ENCODE results near the gene ARHGAP6.

Gene ARHGAP6

DNA sequence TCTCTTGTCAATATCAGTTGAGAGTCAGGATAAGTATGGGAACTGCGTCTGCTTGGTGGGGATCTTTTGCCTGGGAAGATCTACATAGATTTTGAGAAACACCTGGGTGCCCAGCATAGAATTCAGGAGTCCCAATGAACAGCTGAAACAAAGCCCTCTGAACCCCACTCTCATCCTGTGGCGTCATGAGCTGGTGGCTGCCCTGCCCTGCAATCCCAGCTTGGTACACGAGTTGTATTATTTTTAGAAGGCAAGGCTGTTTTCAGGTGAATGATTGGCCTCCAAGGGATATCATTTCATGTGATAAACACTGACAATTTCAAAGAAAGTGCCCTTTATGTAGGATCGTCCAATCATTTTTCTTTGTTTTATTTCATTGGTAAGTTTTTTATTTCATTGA lies 493.8 kb downstream of the ARHGAP6 start:
- H3K27ac ChIP-seq (ENCODE audit: low read depth, low read length): no peak overlapping the region
- H3K9me3 ChIP-seq (ENCODE audit: control insufficient read depth in 1 of 2, low read length in 2 of 2): no peaks in the 10 kb centered on the region
- H3K4me1 ChIP-seq (ENCODE audit: control insufficient read depth in 1 of 2, insufficient read depth in 2 of 2, low read length in 2 of 2): no peaks in the 10 kb centered on the region
- H3K36me3 ChIP-seq (ENCODE audit: control insufficient read depth in 1 of 2, insufficient read depth in 2 of 2, low read length in 2 of 2): no peaks in the 10 kb centered on the region
- H3K9ac ChIP-seq (ENCODE audit: low read depth in 1 of 2, low read length in 2 of 2): no peak overlapping the region
- H3K4me3 ChIP-seq (ENCODE audit: low read depth in 1 of 2, low read length in 2 of 2): no peak overlapping the region
- H3K27me3 ChIP-seq (ENCODE audit: control insufficient read depth in 1 of 2, insufficient read depth in 2 of 2, low read length in 2 of 2): no peaks in the 10 kb centered on the region

DNA sequence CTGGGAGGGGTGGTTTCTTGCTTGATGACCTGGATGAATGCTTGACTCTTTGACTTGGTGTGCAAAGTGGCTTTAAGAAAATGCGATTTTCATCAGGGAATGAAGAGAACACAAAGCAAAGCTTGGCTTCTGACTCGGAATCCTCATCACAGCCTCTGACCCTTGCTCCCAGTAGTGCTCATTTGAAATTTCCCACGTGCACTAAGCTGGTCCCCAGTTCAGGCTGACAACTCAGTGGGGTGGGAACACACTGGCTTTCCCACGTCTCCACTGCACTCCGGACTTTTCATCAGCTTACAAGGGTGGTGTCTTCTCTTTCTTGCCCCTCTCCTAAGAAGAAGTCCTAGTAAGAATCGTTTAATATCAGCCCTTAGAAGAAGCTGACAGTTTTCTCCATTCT lies 501.3 kb downstream of the ARHGAP6 start:
- no peaks in the 10 kb centered on the region for H3K4me1 ChIP-seq (ENCODE audit: control insufficient read depth in 1 of 2, insufficient read depth in 2 of 2, low read length in 2 of 2)
- no peaks in the 10 kb centered on the region for H3K27me3 ChIP-seq (ENCODE audit: control insufficient read depth in 1 of 2, insufficient read depth in 2 of 2, low read length in 2 of 2)
- no peaks in the 10 kb centered on the region for H3K9me3 ChIP-seq (ENCODE audit: control insufficient read depth in 1 of 2, low read length in 2 of 2)
- no peaks in the 10 kb centered on the region for H3K36me3 ChIP-seq (ENCODE audit: control insufficient read depth in 1 of 2, insufficient read depth in 2 of 2, low read length in 2 of 2)
- H3K27ac ChIP-seq (ENCODE audit: low read depth, low read length): no peak overlapping the region
- no peak overlapping the region for H3K4me3 ChIP-seq (ENCODE audit: low read depth in 1 of 2, low read length in 2 of 2)
- H3K9ac ChIP-seq (ENCODE audit: low read depth in 1 of 2, low read length in 2 of 2): no peak overlapping the region

DNA sequence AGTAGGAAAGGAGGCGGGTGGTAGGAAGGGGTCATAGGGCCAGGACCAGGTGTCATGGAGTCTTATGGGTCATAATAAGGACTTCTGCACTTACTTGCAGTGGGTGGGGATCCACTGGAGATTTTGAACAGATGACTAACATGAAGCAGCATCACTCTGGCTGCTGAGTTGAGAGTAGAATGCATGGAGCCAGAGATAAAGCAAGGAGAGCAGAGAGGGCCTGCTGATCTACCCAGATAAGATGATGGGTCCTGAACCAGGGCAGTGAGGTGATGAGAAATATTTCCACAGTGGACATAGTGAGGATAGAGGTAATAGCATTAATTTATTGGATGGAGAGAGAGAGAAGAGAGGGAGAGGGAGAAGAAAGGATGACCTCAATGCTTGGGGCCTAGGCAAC lies 506.6 kb downstream of the ARHGAP6 start:
- Histone ChIP-seq H3K27ac (ENCODE audit: low read depth, low read length) (no peak overlapping the region), H3K4me1 (ENCODE audit: control insufficient read depth in 1 of 2, insufficient read depth in 2 of 2, low read length in 2 of 2) (no peaks in the 10 kb centered on the region), H3K4me3 (ENCODE audit: low read depth in 1 of 2, low read length in 2 of 2) (no peak overlapping the region), H3K9me3 (ENCODE audit: control insufficient read depth in 1 of 2, low read length in 2 of 2) (no peaks in the 10 kb centered on the region), H3K36me3 (ENCODE audit: control insufficient read depth in 1 of 2, insufficient read depth in 2 of 2, low read length in 2 of 2) (no peaks in the 10 kb centered on the region), H3K9ac (ENCODE audit: low read depth in 1 of 2, low read length in 2 of 2) (no peak overlapping the region), H3K27me3 (ENCODE audit: control insufficient read depth in 1 of 2, insufficient read depth in 2 of 2, low read length in 2 of 2) (no peaks in the 10 kb centered on the region)

DNA sequence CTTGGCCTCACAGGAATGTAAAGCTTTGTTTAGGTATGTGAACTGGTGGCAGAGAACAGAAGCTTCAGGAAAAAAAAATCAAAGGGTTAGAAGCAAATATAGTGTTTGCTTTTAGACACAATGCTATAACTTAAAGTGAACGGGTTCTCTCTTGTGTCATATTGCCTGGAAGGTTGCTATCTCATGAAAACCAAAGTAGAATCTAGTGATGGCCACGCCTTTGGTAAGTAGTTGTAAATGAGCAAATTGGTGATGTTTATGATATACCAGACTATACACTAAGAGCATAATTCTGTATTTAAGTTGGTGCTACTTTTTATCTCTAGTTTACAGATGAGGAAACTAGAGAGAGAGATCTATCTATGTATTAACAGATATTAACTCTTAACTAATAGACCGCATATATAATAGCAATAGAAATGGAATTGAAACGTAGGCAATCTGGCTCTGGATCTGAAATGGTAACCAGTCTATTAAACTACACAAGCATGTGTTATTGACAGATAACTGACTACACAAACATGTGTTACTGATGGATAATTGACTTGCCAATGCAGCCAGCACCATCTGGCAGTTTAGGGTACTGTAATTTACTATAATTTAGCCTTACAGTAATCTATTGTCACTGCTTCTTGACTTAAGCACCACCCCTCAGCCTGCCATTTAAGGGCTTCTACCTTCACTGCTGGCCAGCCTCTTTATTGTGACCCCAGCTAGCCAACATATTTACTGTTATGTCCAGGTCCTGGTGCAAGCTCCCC lies 513.7 kb downstream of the ARHGAP6 start:
- no peaks in the 10 kb centered on the region for H3K36me3 ChIP-seq (ENCODE audit: control insufficient read depth in 1 of 2, insufficient read depth in 2 of 2, low read length in 2 of 2)

DNA sequence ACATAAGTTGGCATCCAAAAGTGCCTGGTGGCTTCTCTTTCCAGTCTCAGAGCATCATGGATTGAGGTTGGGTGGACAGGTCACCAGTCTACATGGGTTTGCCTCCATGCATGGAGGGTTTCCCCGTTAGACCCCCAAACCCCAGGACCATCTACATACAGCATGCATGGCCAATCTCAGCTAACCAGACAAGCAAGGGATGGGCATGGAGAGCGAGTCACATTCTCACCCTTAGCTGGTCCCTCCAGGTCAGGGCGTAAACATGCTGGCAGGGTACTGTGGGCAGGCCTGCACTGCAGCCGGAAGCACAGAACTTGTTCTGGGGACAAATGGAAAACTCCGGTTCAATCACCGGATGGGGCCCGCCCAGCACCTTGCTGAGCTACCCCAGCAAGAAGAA lies 517.3 kb downstream of the ARHGAP6 start:
- Histone ChIP-seq H3K9me3 (ENCODE audit: control insufficient read depth in 1 of 2, low read length in 2 of 2) (no peaks in the 10 kb centered on the region), H3K27ac (ENCODE audit: low read depth, low read length) (no peak overlapping the region), H3K4me3 (ENCODE audit: low read depth in 1 of 2, low read length in 2 of 2) (no peak overlapping the region), H3K27me3 (ENCODE audit: control insufficient read depth in 1 of 2, insufficient read depth in 2 of 2, low read length in 2 of 2) (no peaks in the 10 kb centered on the region), H3K4me1 (ENCODE audit: control insufficient read depth in 1 of 2, insufficient read depth in 2 of 2, low read length in 2 of 2) (no peaks in the 10 kb centered on the region), H3K36me3 (ENCODE audit: control insufficient read depth in 1 of 2, insufficient read depth in 2 of 2, low read length in 2 of 2) (no peaks in the 10 kb centered on the region), H3K9ac (ENCODE audit: low read depth in 1 of 2, low read length in 2 of 2) (no peak overlapping the region)

More for the DNA sequence above, 513.7 kb downstream of the ARHGAP6 start:
- no peak overlapping the region for H3K9ac ChIP-seq (ENCODE audit: low read depth in 1 of 2, low read length in 2 of 2)
- no peak overlapping the region for H3K4me3 ChIP-seq (ENCODE audit: low read depth in 1 of 2, low read length in 2 of 2)
- no peaks in the 10 kb centered on the region for H3K9me3 ChIP-seq (ENCODE audit: control insufficient read depth in 1 of 2, low read length in 2 of 2)
- H3K4me1 ChIP-seq (ENCODE audit: control insufficient read depth in 1 of 2, insufficient read depth in 2 of 2, low read length in 2 of 2): no peaks in the 10 kb centered on the region
- H3K27ac ChIP-seq (ENCODE audit: low read depth, low read length): no peak overlapping the region
- no peaks in the 10 kb centered on the region for H3K27me3 ChIP-seq (ENCODE audit: control insufficient read depth in 1 of 2, insufficient read depth in 2 of 2, low read length in 2 of 2)

DNA sequence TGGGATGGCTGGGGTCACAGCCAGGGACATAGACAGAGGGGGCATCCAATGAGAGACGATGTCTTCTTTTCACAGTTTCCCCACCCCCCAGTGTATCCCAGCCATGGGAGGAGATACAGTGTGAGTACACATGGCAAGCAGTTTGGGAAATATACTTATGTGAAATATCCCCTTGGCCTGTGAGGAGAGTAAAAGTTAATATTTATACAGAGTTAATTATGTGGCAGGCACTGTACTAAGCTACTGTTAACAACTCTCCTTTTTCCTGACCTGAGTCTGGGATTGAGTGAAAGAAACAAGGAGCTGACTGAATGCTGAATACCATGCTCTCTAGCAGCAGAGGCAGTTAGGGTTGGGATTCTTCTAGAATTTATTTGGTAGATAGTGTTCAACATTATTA lies 519.3 kb downstream of the ARHGAP6 start:
- H3K9ac ChIP-seq (ENCODE audit: low read depth in 1 of 2, low read length in 2 of 2): no peak overlapping the region
- H3K4me1 ChIP-seq (ENCODE audit: control insufficient read depth in 1 of 2, insufficient read depth in 2 of 2, low read length in 2 of 2): no peaks in the 10 kb centered on the region
- no peaks in the 10 kb centered on the region for H3K9me3 ChIP-seq (ENCODE audit: control insufficient read depth in 1 of 2, low read length in 2 of 2)
- no peaks in the 10 kb centered on the region for H3K27me3 ChIP-seq (ENCODE audit: control insufficient read depth in 1 of 2, insufficient read depth in 2 of 2, low read length in 2 of 2)
- H3K36me3 ChIP-seq (ENCODE audit: control insufficient read depth in 1 of 2, insufficient read depth in 2 of 2, low read length in 2 of 2): no peaks in the 10 kb centered on the region
- no peak overlapping the region for H3K4me3 ChIP-seq (ENCODE audit: low read depth in 1 of 2, low read length in 2 of 2)
- H3K27ac ChIP-seq (ENCODE audit: low read depth, low read length): no peak overlapping the region

DNA sequence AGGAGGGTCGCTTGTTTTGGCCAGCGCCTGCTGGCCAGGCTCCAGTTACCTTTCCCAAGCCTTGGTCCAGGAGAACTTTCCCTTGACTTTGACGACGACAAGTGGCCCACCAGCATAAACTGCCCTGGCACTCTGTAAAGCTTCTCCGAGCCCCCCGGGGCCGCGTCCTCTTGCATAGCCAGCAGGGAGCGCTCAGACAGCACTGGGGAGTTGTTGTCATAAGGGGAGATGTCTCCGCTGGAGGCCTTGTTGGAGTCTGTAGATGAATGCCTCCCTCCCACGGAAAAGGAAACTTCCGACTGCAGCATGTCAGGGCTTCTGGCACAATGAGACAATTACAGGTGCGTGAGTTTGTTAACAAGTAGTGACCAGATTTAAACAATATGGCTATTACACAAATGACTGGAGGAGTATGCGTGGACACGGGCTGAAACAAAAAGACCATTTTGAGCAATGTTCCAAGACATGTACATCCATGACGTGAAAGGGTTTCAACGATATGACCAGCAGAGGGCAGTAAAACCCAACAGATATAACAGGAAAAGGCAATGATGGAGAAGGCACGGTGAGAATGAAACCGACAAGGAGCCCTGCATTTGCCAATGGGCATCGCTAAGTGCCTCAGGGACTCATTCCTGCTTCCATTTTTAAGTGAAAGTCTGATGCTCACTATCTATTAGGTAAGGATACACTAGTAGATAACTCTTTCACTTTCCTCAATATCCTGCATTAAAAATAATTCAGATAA lies 521.6 kb downstream of the ARHGAP6 start:
- no peaks in the 10 kb centered on the region for H3K27me3 ChIP-seq (ENCODE audit: control insufficient read depth in 1 of 2, insufficient read depth in 2 of 2, low read length in 2 of 2)
- H3K36me3 ChIP-seq (ENCODE audit: control insufficient read depth in 1 of 2, insufficient read depth in 2 of 2, low read length in 2 of 2): no peaks in the 10 kb centered on the region
- no peak overlapping the region for H3K27ac ChIP-seq (ENCODE audit: low read depth, low read length)
- H3K9me3 ChIP-seq (ENCODE audit: control insufficient read depth in 1 of 2, low read length in 2 of 2): no peaks in the 10 kb centered on the region
- no peak overlapping the region for H3K9ac ChIP-seq (ENCODE audit: low read depth in 1 of 2, low read length in 2 of 2)
- H3K4me1 ChIP-seq (ENCODE audit: control insufficient read depth in 1 of 2, insufficient read depth in 2 of 2, low read length in 2 of 2): no peaks in the 10 kb centered on the region
- H3K4me3 ChIP-seq (ENCODE audit: low read depth in 1 of 2, low read length in 2 of 2): no peak overlapping the region

DNA sequence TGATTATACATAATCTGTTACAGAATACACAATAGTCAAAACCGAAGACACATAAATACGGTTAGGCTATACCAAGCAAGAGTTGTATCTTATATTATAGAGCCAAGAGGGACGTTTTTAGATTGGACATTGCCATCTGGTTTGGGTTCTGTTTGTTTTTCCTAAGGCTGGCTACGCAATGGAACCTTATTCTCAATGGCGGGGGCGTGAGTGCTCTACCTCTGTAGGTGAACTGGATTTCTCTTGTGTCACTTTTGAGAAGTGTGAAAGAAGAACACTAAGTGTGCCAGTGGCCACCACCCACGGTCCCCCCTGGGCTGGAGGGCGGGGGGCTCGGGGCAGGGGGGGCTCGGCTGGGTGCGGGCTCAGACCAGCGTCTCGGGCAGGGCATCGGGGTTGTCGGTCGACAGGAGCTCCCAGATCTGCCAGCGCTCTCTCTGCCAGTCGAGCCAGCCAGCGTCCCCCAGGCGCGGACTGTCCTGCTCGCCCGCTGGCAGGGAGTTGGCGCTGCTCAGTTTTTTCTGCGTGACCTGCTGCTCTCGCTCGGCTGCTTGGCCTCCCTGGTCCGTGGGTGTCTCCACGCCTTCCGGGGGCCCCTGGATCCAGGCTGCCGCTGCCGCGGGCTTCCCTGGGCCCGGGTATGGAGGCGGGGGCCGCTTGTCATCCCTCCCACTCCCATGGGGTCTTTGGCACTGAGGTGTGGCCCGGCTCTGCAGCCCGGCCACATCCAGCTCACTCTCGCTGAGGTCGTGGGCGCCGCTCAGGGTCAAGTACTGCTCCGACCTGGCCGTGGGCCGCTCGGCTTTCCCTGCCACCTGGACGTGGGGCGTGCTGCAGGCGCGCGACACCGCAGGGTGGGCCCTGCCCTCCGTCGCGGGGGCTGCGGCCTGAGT lies 527.0 kb downstream of the ARHGAP6 start:
- H3K36me3 ChIP-seq (ENCODE audit: control insufficient read depth in 1 of 2, insufficient read depth in 2 of 2, low read length in 2 of 2): no peaks in the 10 kb centered on the region

DNA sequence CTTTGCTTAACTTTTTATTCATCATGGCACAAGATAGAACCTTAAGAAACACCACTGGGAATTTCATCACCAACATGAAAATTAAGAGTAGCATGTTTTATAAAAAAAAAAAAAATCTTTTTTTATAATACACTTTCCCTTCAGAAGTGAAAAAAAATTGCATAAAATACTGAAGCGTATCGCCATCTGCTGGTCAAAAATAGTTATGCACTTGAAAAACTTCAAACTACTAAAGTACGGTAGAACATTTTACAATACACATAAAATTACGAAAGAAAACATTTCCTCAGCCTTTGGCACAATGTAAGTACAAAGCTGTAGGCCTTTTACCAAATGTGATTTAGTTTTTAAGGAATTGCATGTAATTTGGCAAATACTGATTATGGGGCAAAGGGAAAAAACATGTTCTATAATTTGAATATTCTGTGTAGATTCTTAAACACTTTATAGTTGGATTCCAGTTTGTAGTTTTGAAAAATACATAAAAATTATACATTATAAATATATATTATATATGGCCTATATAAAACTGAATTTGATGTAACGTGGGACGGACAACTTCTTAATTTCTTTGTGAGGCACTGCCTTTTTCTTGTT lies 528.1 kb downstream of the ARHGAP6 start:
- Histone ChIP-seq H3K4me1 (ENCODE audit: control insufficient read depth in 1 of 2, insufficient read depth in 2 of 2, low read length in 2 of 2) (no peaks in the 10 kb centered on the region), H3K4me3 (ENCODE audit: low read depth in 1 of 2, low read length in 2 of 2) (no peak overlapping the region), H3K27me3 (ENCODE audit: control insufficient read depth in 1 of 2, insufficient read depth in 2 of 2, low read length in 2 of 2) (no peaks in the 10 kb centered on the region), H3K9me3 (ENCODE audit: control insufficient read depth in 1 of 2, low read length in 2 of 2) (no peaks in the 10 kb centered on the region), H3K36me3 (ENCODE audit: control insufficient read depth in 1 of 2, insufficient read depth in 2 of 2, low read length in 2 of 2) (no peaks in the 10 kb centered on the region), H3K9ac (ENCODE audit: low read depth in 1 of 2, low read length in 2 of 2) (no peak overlapping the region), H3K27ac (ENCODE audit: low read depth, low read length) (no peak overlapping the region)

More for the DNA sequence above, 527.0 kb downstream of the ARHGAP6 start:
- no peaks in the 10 kb centered on the region for H3K9me3 ChIP-seq (ENCODE audit: control insufficient read depth in 1 of 2, low read length in 2 of 2)
- no peaks in the 10 kb centered on the region for H3K4me1 ChIP-seq (ENCODE audit: control insufficient read depth in 1 of 2, insufficient read depth in 2 of 2, low read length in 2 of 2)
- H3K27ac ChIP-seq (ENCODE audit: low read depth, low read length): no peak overlapping the region
- H3K27me3 ChIP-seq (ENCODE audit: control insufficient read depth in 1 of 2, insufficient read depth in 2 of 2, low read length in 2 of 2): no peaks in the 10 kb centered on the region
- H3K9ac ChIP-seq (ENCODE audit: low read depth in 1 of 2, low read length in 2 of 2): no peak overlapping the region
- H3K4me3 ChIP-seq (ENCODE audit: low read depth in 1 of 2, low read length in 2 of 2): no peak overlapping the region
